Measurements from ENCODE around the gene ASCL2.
"Not testable (repeated sequence)": the region's sequence is repeated elsewhere in the genome, so short reads cannot be mapped to it uniquely, and the experiment has no call there.

Gene ASCL2

DNA sequence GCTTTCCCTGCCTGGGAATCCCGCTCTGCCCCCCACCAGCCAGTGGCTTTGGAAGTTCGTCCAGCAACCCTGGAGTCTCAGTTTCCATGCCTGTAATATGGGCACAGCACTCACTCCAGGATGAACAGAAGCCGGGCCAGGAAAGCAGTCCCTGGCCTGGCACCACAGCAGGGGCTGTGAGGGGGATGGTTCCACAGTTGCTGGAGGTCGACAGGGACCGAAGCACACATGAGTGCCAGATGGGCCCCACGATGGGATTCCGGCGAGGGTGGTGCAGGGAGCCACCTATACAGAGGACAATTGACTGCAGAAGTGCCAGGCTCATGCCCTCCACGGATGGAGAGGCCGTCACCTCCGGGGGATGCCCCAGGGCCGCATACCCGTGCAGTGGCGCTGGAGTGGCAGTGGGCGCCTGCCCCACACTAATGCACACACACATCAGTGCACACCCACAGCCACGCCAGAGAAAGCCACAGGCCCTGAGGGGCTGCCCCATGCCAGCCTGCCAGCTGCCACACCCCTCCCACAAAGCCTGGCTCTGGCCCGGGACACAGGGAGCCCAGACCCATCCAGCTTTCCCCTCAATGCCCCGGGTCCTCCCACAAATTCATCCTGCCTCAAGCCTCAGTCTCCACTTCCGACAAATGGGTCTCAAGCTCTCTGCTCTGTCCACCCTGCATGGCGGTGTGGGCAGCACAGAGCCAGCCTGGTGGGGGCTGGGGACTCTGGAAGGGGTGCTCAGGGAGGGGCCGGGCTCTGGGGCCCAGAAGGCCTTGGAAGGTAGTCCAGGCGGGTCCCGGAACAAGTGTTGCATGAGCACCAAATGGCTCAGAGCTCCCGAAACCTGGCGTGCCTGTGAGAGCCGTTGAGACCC, 9.7 kb downstream of the ASCL2 start:
- DNase-seq (ENCODE audit: low read depth in 2 of 2) = no peak

DNA sequence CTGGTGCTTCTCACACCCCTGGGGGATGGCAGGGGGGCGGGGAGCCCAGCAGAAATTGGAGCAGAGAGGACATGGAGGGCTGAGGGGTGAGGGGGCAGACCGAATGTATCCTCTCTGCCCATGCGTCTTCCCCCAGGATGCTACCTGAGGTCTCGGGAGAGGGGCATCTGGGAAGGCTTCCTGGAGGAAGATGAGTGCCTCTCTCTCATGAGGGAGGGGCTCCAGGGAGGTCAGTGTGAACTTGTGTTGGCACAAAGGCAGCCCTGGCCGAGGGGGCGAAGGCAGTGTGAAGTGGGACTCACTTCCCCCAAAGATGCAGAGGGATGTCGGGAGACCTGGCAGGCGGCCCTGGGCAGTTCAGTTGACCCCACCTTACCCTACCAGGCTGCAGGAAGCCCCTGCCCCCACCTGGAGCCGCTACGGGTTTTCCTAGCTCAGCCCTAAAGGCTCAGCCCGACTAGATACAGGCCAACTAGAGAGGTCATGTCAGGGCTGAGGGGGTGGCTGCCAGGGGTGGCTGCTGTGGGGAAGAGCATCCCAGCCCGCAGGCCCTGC, 10.4 kb downstream of the ASCL2 start:
- no peak for DNase-seq (ENCODE audit: low read depth in 2 of 2)

DNA sequence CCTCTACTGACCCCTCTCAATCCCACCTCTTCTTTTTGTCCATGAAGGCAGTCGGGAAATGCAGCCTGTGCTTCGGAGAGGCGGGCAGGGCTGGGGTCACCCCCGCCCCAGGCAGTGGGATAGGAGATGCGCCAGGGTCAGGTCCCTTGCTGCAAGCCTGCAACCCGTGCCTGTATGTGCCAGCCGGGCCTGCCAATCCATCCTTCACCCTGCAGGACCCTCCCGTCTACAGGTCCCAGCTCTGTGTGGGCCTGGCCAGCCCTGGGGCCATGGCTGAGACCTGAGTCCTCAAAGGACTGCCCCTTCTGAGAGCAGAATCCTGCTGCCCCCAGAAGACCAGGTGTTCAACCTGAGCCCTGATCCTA, 10.9 kb downstream of the ASCL2 start:
- no peak for DNase-seq (ENCODE audit: low read depth in 2 of 2)

DNA sequence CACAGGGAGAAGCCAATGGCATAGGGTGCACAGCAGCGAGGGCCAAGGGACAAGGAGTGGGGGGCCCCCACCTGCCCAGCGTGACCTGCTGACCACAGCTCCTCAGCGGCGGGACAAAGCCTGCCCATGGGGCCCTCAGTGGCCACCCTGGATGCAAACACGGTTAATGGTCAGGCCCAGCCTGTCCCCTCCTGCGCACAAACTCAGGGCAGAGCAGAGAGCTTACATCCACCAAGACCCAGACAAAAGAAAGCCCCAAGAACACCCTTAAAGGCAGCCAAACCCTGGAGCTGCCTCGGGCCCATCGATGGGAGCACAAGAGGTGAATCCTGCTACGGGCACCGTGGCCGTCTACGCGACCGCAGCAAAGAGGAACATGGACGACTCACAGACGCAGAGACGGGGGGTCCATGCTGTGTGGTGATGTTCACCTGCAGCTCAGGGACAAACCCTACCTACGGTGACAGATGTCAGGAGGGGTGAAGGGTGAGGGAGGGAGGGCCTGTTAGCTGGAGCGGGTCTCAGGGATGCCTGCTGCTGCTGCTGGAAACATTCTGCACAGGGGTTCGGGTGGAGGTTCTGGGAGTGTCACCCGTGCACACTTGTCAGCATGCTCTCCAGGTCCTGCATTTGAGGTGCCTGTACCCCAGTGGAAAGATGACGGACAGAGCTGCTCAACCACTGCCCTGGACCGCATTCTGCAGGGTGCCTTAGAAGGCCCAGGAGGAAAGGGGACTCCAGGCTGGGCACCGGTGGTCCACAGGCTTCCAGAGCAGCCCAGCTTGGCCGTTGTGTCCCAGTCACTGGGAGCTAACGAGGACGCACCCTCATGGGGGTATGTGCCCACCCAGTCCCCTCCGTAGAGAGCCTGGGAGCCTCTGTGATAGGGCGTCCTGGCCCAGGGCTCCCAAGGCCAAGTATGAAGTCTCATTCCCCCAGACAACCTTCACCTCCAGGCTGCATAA, 11.6 kb downstream of the ASCL2 start:
- DNase-seq (ENCODE audit: low read depth in 2 of 2) = no peak

DNA sequence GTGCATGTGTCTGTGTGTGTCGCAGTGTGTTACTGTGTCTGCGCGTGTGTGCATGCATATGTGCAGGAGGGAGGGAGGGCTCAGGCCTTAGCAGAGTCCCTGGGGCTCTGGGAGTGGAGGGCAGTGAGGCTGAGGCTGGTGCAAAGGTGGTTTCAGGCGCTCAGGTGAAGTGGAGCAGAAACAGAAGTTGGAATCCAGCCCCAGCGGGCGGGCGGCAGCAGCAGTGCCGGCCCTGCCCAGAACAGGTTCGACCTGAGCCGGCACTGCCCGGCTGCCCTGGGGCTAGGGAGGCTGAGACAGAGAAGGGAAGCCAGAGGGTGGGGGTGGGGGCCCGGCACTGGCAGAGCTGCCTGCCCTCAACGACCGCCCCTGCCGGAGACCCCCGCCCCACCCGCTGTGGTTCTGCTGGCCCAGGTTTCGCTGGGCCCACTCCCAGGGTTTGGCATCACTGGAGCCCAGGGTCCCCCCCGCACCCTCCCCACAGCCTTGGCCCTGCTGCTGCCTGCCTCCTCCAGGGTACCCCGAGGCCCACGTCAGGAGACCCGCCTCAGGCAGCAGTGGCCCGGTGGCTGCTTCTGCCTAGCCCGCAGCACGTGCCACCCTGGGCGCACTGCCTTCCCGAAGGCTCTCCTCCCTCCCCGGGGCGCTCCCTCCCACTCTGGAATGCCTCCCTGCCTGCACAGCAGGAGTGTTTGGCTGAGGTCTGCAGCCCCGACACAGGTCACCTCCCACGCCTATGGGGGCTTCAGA, 13.3 kb downstream of the ASCL2 start:
- DNase-seq (ENCODE audit: low read depth in 2 of 2) = no peak

DNA sequence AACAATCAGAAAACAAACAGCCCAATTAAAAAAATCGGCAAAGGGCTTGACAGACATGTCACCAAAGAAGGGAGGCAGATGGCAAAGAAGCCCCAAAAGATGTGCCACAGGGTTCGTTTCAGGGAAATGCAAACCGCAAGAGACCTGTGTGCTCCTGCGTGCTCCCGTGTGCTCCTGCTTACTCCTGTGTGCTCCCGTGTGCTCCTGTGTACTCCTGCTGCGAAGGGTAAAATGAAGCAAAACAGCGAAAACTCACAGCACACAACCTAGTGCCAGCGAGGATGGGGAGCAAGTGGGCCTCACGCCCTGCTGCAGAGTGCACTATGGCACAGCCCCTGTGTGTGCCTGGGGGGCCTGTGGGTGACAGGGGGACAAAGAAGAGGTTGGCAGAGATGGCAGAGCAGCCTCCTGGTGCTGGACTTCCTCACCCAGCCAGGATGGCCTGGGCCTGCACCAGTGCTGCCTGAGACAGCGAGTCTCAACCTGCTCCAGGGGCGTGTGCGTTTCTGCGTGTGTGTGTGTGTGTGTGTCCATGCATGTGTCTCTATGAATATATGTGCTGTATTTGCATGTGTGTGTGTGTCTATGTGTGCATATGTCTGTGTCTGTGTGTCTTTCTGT, 14.0 kb downstream of the ASCL2 start:
- no peak for DNase-seq (ENCODE audit: low read depth in 2 of 2)

- DNase-seq (ENCODE audit: low read depth in 2 of 2) = no peak
These were observed 18.4 kb downstream of the ASCL2 start for GRCh38 chr11:2252018-2252417.

- no peak for DNase-seq (ENCODE audit: low read depth in 2 of 2)
These were observed 19.2 kb downstream of the ASCL2 start for GRCh38 chr11:2251138-2251537.

DNA sequence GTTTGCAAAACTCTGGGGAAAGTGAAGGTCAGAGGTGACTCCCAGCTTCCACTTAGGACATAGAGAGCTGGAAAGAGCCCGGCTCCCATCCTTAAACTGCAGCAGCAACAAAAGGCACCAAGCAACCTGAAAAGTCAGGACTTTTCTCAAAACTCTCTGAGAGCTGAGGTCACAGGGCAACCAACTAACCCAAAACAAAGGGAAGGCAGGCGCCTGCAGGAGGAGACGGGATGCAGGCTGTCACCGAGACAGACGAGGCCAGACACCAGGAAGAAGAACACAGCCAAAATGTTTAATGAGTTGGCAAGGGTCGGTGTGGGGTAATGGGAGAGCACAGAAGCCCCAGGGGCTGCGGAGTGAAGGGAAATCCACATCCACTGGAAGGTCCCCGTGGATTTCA, 19.9 kb downstream of the ASCL2 start:
- no peak for DNase-seq (ENCODE audit: low read depth in 2 of 2)

DNA sequence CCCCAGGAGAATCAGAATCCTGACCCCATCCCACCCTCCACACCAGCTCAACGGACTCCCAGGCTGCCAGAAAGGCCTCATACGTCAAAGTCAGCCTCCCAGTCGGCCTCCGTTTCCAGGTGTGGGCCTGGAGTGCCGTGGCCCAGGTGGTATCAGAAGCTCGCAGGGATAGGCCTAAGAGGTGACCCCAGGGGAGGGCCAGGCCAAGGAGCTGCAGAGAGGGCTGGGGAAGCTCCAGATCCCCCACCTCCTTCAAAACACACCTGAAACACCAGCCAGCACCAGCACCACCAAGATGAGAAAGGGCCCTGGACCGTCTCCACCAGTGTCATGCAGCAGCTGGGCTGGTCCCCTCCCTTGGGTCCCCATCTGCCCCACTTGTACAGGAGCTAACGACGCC, 20.3 kb downstream of the ASCL2 start:
- DNase-seq (ENCODE audit: low read depth in 2 of 2) = no peak

DNA sequence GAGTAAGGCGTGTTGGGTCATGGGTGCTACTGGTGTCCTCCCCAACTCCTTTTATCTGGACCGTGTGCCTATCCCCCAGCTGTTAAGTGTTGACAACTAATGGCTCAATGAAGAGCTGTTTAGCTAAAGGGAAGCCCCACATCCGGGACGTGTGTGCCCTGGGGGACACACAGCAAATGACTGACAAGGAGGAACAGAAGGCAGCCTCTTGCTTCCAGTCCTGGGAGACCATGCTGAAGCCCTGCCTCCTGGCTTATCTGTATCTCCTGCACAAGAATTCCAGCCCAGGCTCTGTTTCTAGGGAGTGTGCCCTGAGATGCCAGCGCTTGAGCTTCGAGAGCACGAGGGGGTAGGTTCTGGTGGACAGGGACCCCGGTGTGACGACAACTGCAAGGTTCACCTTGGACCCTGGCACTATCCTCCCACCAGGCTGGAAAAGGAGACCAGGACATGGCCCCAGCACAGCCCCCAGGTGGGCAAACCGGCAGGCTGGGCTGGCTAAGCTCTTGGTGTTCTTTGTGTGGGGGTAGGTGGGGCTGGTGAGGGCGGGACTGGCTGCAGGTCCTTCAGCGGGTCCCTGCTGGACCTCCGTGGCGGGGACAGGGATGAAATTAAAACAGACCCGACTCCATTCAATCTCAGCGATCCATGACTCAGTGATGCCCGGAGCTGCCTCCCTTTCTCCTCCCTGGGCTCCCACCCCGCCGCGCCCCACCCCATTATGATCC, 21.0 kb downstream of the ASCL2 start:
- no peak for DNase-seq (ENCODE audit: low read depth in 2 of 2)

GRCh38 chr11:2248762-2249161, 21.6 kb downstream of the ASCL2 start:
- no peak for DNase-seq (ENCODE audit: low read depth in 2 of 2)

GRCh38 chr11:2248242-2248641, 22.1 kb downstream of the ASCL2 start:
- no peak for DNase-seq (ENCODE audit: low read depth in 2 of 2)

GRCh38 chr11:2247496-2247895, 22.9 kb downstream of the ASCL2 start:
- no peak for DNase-seq (ENCODE audit: low read depth in 2 of 2)

- no peak for DNase-seq (ENCODE audit: low read depth in 2 of 2)
These were observed 29.6 kb downstream of the ASCL2 start for GRCh38 chr11:2240834-2241233.

DNA sequence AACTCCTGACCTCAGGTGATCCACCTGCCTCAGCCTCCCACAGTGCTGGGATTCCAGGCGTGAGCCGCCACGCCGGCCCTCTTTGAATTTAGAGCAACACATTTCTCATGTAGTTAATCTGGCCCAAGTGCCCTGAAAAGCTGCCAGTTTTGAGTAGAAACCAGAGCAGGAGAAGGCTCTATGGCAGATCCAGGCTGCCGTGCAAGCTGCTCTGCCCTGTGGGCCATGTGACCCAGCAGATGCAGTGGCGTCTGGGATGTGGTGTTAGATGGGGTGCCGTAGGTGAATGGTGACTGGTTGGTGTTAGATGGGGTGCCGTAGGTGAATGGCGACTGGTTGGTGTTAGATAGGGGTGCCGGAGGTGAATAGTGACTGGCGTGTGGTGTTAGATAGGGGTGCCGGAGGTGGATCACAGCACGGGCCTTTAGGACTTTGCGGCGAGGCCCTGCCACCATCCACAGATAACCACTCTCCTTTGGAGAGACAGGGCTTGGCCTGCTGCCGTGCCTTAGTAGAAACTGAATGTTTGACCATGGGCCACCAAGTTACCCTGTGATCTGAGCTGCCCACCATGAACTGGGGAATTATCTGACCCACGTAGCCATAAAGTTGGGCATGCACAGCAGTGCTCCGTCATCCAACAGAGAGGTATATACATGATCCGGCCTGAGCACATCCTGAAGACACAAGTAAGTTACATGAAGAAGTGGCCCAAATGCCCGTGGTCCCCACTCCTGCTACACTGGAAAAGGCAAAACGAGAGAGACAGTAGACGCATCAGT, 32.7 kb downstream of the ASCL2 start:
- DNase-seq (ENCODE audit: low read depth in 2 of 2) = no peak

GRCh38 chr11:2236381-2237134, 33.8 kb downstream of the ASCL2 start:
- not testable (repeated sequence) for DNase-seq (ENCODE audit: low read depth in 2 of 2)

- DNase-seq (ENCODE audit: low read depth in 2 of 2) = no peak
These were observed 34.6 kb downstream of the ASCL2 start for GRCh38 chr11:2235588-2236326.

All from stimulated activated CD4-positive, alpha-beta T cell treated with anti-CD3 and anti-CD28 coated beads, Interleukin-4, amount 100 ng/mL, for 48 hours (primary cell).